ENCODE measurements around the gene KLHL29.

The KLHL29 gene

GRCh38 chr2:23478933-23479683 is 94.1 kb downstream of the KLHL29 start:
- DNase-seq, result no peak

DNA sequence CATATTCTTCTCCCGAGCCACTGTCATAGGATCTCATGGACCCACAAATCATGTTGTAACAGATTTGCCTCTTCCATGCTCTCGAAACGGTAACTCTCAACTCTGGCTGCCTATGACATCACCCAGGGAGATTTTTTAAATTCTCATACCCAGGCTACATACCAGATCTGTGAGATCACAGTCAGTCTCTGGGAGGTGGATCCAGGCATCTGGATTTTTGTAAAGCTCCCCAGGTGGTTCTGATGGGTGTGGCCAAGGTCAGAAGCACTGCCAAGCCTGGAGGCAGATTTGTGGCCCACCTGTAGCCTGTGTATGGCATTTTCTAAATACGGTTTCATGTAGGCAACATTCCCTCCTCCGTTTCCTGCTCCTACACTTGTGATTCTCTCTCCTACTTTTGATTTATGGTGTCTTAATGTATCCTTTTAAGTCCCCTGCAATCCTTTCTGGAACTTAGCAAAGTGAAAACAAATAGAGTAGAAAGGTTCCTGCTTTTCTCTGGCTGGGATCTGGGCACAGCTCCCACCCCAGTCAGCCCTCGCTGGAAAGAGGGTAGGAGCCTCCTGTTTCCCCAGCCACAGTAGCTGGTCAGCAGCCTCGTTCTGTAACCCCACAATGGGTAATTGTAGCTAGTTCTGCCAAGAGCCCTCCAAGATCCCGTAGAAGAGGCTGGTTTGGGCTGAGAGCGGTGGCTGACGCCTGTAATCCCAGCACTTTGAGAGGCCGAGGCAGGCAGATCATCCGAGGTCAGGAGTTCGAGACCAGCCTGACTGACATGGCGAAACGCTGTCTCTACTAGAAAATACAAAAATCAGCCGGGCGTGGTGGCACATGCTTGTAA is 96.2 kb downstream of the KLHL29 start:
- no peak for DNase-seq

GRCh38 chr2:23482188-23482587 is 97.2 kb downstream of the KLHL29 start:
- DNase-seq, result no peak

GRCh38 chr2:23482607-23483006 is 97.6 kb downstream of the KLHL29 start:
- no peak for DNase-seq

GRCh38 chr2:23483791-23484190 is 98.8 kb downstream of the KLHL29 start:
- DNase-seq, result no peak

DNA sequence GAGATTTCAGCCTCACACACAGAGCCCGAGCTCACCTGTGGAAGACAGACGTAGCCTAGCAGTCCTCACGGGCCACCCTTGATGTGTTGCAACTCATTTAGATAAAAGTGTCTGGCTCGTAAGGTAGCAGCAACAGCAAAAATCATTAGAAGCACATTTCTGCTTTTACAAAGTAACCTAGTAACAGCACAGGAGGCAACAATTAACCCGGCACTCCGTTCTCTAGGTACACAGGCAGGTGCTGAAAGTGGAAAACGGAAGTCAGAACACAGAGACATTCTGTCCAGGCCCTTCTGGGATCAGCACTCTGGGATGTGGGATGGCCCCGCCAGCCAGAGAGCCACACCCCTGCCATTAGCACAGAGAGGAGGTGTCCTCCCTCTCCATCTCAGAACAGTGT is 99.3 kb downstream of the KLHL29 start:
- no peak for DNase-seq

- no peak for DNase-seq
Observed at GRCh38 chr2:23484767-23485166, 99.8 kb downstream of the KLHL29 start.

DNA sequence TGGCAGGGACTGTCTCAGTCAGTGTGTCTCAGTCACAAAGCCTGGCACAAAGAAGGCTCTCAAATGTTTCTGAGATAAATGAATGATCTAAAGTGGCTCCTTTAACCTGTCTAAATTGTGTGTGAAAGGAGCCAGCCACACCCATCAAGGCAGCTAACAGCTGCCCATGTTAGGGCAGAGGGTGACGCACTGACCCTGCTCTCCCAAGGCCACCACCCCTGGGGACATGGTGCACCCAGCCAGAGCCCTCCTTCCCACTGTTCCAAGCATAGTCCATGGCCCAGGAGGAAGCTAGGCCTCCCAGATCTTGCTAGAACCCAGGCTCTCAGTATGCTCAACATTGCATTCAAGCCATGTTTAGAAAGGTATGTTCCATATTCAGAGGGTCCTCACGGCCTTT is 100.3 kb downstream of the KLHL29 start:
- no peak for DNase-seq

DNA sequence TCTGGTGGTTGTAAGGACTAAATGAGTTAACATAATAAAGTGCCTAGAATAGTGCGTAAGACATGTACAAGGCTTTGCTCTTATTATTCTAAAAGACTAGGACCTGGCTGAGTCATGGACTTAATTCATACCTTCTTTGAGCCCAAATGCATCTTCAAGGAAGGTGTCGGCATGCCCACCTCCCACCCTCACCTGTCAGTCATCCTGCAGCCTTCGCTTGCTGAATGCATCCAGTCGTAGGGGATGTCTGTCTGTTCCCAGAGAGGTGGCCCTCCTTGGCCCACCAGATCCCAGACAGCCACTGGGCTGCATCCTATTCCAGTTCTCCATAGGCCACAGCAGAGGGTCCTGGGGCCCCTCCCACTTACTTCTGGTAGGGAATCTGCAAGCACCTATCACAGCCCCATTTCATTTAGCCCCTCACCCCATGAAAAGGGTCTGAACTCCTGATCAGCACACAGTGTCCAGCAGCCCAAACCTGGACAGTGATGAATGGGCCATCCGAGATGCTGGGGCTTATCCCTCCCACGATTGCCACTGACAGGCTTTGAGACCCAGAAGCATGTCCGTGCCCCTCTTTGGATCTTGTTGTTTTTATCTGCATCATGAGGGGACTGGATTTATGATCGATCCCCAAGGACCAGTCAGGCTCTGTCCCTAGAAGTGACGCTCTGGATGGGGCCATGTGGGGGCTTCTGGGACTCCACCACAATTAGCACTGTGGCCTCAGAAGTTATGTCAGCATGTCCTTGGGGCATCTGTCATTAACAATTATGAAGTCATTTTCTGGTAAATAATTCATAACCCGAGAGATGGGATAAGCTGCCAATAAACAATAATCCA is 101.1 kb downstream of the KLHL29 start:
- DNase-seq, result no peak

- no peak for DNase-seq
Observed at GRCh38 chr2:23486684-23487075, 101.7 kb downstream of the KLHL29 start.

DNA sequence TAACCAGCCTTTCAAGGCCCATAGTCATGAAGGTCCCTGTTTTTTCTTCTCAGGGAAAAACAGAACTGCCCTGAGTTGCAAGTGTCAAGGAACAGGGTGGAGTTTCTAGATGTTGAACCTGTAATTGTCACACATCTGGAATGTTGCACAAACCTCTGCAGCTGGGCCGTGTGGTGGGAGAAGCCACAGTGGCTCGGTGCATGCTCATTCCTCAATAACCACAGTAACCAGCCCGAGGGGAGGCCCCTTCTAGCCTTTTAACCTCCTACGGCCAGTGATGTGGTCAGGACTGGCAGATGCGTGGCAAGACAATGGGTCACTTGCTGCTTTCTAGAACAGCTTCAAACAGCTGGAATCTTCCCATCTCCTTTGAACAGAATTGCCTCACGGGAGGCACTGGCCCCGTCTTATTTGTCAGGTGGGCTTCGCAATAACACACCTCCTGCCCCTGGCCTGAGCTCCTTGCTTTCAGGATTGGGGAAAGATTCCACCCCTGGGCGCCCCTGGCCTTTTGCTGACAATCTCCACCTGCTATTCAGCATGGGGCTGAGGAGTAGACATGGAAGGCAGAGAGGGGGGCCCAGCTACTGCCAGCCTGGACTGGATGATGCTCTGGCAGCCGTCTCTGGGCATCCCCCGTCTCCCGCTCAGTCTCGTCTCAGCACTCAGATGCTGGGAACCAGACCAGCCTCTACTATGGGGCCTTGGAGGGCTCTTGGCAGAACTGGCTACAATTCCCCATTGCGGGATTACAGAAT is 102.9 kb downstream of the KLHL29 start:
- no peak for DNase-seq

- DNase-seq, result no peak
Observed at GRCh38 chr2:23488584-23488983, 103.6 kb downstream of the KLHL29 start.

GRCh38 chr2:23489471-23490322 is 104.7 kb downstream of the KLHL29 start:
- DNase-seq, result no peak

GRCh38 chr2:23491591-23492336 is 106.8 kb downstream of the KLHL29 start:
- no peak for DNase-seq

- no peak for DNase-seq
Observed at GRCh38 chr2:23492337-23492675, 107.3 kb downstream of the KLHL29 start.

DNA sequence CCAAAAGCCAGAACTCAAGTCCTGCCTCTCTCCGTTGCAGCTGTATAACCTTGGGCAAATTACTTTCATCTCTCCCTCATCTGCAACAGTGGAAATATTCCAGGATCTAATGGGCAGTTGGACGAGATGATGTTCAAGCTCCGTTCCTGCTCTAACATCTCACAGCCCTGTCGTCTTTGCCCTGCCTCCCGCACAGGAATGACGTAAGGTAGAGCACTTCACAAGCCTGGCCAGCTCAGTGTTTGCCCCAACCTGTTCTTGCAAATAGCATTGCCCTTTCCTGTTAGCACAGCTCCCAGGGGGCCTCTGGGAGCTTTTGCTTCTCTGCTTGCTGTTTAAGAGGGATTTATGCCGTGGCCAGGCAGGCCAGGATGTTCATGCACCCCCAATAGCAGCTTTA is 107.9 kb downstream of the KLHL29 start:
- no peak for DNase-seq

GRCh38 chr2:23493846-23494245 is 108.9 kb downstream of the KLHL29 start:
- no peak for DNase-seq

DNA sequence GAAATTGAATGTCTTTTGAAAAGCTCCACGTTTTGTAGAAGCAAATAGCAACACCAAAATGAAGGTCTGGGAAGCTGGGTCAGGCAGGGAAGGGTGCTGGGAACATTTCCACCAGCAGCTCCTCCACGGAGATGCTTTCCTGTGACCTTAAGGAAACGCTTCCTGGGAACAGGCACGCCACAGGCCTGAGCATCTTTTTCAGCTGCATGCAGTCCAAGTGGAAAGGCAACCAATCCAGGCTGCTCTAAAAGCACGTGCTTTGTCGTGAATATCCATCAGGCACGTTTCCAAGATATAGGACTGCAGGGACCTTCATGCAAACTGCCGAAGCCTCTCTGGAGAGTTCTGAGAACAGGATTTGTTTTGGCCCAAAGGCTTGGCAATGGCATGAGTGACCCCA is 109.3 kb downstream of the KLHL29 start:
- no peak for DNase-seq

DNA sequence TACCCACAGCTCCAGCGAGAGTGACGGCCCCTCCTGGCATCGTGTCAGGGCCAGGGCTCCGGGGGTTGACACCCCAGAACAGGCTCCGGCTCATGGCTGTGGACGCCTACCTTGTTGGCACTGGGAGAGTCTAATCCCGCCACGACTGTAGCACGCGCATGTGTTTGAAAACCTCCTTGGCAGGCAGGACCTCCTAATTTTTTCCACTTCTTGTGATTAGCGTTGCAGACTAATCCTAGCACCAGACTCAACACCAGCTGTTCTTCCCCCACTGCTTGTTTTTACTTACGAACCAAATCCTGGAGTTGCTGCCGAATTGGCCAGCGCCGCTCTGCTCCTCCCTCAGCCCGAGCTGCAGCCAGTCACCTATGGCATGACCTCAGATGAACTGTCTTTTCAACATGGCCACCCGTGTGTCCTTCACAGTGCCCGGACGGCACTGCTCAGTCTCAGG is 110.7 kb downstream of the KLHL29 start:
- no peak for DNase-seq

DNA sequence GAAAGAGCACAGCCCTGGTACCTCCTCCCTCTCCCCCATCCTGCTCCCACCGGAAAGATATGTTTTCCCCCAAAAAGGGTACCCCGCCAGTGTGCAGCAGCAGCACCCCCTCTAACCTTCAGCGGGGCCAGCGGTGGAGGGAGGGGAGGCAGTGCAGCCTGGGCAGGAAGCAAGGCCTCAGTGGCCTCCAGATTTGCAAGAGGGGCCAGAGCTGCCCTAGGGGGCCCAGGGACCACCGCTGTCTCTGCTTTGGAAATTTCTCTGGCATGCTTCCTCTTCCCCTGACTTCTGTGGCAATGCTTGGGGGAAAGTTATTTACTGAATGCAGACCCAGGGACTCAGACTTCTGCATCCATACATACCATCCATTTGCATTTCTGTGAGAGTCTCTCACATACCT is 111.5 kb downstream of the KLHL29 start:
- DNase-seq, result no peak

GRCh38 chr2:23497063-23497462 is 112.1 kb downstream of the KLHL29 start:
- DNase-seq, result no peak
